IPS-NIHi7 (cell line): ENCODE measurements around the gene SKIL.

ENCODE experiments used
- DNase-seq: peaks from one replicate; pipeline ENCODE4 v3.0.0; 2012; ENCODE audit warnings: mixed read lengths; ENCODE audit errors: extremely low spot score

Gene SKIL

DNA sequence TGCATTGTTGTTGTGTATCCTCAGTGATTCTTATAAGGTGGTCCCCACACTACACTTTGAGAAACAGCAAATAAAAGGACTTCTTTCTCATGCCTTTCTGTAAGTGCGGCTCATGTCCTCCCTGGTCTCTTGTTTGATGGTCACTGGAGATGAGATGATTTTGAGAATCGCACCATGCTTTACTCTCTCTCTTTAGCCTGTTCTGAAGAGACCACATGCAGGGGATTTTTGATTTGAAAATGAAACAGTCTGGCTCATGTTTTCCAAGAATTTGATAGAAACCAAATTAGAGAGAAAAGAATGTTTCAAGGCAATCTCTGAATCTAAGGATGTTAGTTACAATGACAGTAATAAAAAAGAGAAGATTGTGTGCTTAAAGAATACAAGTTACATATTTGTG is 79.2 kb downstream of the SKIL start:
- DNase-seq, result no peak

DNA sequence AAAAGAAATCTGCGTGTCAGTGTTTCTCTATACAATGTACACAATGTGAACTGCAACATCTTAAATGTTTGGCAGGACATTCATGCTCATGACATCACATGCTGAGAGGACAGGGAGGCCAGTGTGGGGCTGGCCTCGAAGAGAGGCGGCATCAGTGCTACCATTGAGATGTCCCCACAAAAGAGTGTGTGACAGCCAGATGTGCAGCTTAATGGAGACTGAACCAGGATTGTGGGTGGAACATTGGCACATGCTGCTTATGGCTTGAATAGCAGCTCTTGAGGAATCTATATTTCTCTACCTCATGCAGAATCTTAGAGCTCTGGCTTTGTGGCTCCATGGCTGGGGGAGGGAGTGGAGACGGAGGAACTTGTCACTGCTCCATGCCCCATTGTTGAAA is 79.7 kb downstream of the SKIL start:
- no peak for DNase-seq

DNA sequence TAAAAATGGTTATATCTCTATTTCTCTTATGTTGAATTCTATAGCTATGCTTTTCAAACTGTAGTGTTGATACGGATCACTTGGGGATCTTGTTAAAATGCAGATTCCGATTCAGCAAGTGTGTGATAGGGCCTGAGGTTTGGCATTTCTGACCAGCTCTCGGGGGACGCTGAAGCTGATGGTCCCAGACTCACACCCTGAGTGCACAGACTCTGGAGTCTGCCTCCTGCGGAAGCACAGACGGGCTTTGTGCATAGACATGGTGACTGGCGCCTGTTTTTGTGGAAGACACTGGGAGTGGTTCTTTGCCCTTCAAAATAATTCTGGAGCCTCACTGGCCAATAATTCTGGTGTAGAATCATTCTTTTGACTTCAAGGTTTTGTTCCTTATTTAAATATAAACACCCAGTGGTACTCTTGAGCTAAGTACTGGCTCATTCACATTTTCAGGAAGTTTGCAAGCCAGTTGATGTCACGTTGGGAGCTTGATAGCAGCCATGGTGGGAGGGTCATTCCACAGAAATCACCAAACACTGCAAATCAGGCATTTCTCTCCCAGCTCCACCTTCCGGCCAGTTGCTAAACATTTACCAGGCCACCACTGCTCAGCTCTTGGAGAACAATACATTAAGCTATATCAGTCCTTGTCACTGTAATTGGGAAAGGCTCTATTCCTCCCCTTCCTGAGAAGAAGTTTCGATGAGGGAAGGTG is 80.3 kb downstream of the SKIL start:
- no peak for DNase-seq

DNA sequence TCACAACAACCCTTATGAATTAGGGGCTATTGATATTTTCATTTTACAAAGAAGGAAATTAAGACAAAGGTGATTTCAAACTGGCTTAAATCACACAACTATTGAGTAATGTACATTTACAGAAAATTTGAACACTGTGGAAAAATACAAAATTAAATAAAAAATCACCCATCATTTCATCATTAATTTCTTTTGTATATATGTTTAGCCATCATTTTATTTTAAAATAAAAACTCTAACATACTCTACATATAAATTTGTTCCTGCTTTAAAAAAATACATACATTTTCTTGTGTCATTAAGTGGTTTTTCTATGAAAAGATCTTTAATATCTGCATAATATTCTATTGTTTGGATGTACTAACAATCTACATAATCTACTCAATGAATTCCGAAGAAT is 81.3 kb downstream of the SKIL start:
- DNase-seq, result no peak

DNA sequence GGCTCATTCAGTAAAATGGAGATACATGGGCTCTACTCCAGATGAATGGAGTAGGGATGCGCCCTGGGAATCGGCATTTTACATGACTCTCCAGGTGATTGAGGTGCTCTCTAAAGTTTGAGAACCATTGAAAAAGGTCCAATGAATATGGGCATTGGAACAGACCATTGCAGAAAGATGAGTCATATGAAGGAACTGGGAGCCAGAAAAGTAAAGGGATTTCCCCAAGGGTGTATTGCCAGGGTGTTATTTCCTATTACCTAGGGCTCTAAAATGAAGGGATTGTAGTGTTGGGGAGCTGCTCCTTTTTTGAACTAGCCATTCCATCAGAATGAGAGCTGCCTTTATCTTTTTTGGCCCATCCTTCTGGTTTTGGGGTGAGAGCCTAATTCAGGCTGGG is 82.8 kb downstream of the SKIL start:
- no peak for DNase-seq

DNA sequence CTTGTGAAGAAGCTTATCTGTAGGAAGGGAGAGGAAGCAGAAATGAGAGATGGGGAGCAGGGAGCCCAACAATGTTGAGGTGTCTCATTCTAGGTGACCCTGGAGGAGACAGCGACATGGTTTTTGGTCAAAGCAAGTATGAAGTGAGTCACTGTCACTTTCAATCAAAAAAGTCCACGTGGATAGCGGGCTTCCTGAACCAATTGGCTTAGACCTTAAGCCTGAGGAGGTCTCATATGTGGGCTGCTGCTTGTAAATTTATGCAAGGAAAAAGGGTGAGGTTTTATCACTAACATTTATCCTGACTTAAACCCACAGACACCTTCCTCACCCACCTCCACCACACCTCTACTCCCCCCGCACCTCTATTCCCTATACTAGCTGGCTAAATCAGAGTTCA is 83.9 kb downstream of the SKIL start:
- no peak for DNase-seq

DNA sequence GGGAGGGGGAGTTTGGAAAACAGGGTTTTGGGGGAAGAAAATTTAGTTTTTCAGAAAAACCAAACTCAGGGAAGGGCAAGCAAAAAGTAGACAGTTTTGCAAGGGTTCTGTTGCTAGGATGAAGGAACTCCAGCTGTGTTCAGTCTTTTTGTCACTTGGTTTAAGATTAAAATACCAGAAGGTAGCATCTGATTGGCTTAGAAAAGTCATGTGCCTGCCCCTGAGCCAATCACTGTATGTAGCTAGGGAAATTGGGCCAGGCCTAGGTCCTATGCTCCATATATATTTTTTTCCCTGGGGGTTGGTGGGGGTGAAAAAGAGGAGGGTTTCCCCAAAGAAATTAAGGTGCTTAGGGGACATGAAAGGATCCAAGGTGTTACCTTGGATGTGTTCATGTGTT is 85.4 kb downstream of the SKIL start:
- no peak for DNase-seq

DNA sequence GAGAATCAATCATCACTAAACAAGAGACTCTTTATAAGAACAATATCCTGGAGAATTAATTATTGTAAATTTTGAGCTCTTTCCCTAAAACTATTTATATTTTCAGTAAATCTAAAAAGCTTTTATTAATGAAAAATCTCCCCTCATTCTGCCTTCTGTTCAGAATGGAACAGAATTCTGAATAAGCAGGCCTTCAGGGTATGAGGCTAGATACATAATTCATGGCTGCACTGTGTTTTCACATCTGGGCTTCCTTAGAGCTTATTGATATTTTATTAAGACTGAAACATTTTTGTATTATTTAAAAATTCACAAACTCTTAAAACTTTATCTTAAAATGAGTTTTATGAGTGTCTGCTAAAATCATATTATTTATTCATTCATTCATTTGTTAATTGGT is 85.9 kb downstream of the SKIL start:
- no peak for DNase-seq
